ENCODE data around the gene CGB5.
"Not testable (repeated sequence)": the region's sequence is repeated elsewhere in the genome, so short reads cannot be mapped to it uniquely, and the experiment has no call there.

Gene CGB5

DNA sequence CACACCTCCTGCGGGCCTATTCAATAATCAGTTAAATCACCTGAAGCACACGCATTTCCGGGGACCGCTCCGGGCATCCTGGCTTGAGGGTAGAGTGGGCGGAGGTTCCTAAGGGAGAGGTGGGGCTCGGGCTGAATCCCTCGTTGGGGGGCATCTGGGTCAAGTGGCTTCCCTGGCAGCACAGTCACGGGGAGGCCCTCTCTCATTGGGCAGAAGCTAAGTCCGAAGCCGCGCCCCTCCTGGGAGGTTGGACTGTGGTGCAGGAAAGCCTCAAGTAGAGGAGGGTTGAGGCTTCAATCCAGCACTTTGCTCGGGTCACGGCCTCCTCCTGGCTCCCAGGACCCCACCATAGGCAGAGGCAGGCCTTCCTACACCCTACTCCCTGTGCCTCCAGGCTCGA, at the start of gene CGB5:
CGB5 (plus strand) TSS at position 301 of the 400 bp plus-strand sequence. CDS start 362 bp downstream, outside the sequence.
- DNase-seq: not testable (repeated sequence)

- DNase-seq: no peak
These were observed 49.6 kb upstream of the CGB5 start for GRCh38 chr19:48994035-48994386.

DNA sequence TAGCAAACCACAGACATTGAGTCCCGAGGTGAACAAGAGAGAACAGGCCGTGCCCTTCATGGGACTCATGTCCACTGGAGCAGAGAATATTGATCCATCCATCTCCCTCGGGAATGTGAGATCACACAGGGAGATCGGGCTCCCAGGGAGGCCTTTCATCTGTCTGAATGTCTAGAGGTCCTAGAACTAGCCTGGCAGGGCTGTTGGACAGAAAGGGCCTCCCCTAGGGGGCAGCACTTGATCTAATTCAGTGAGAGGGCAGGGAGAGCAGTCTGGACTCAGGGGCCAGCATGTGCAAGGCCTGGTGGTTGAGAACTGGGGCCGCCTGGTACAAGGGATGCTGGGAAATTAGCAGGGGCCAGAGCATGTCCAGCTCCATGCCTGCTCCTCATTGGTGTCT, 45.7 kb upstream of the CGB5 start:
- no peak for DNase-seq

DNA sequence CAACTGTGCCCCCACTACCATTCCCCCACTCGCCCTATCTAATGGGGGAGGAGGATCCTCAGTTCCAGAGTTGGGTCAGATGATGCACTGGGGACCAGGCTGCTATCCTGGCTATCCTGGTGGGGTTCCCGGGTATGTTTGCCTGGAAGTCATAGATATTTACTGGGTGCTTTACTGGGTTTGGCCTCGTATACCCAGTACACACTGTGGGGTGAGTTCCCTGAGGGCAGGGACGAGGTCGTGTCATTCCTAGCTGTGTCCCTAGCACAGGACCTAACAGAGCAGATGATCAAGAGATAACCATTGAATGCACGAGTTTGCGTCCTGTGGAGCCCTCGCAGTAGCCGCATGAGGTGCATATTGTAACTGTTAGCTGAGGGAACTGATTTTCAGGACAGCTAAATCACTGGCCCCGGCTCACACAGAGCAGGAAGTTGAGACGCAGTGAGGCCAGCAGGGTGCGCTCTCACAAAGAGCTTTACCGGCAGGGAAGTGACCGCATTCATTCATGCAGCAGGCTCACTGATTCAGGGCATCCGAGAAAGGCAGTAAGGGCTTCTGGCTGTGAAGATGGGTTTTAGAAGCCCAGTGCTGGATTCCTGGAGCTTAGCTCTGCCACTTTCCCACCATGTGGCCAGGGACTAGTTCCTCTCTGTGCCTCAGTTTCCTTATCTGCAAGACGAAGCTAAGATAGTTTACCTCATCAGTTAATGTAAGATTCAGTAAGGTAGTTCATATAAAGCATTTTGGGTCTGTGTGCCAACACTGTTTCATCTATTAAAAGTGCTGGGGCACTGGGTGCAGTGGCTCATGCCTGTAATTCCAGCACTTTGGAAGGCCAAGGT, 43.9 kb upstream of the CGB5 start:
- DNase-seq: no peak

DNA sequence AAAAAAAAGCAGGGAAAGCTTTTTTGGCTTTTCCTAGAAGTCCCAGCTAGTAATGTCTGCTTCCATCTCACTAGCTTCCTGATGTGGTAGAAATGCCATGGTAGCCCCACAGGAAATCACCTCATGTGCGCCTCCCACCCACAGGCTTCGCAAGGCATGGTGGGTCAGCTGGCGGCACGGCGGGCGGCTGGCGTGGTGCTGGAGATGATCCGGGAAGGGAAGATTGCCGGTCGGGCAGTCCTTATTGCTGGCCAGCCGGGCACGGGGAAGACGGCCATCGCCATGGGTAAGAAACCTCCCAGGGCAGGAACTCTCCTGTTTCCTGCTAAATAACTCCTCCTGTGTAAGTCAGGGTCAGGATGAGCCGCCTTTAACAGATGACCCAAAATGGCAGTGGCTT, 39.5 kb upstream of the CGB5 start:
- DNase-seq: no peak

DNA sequence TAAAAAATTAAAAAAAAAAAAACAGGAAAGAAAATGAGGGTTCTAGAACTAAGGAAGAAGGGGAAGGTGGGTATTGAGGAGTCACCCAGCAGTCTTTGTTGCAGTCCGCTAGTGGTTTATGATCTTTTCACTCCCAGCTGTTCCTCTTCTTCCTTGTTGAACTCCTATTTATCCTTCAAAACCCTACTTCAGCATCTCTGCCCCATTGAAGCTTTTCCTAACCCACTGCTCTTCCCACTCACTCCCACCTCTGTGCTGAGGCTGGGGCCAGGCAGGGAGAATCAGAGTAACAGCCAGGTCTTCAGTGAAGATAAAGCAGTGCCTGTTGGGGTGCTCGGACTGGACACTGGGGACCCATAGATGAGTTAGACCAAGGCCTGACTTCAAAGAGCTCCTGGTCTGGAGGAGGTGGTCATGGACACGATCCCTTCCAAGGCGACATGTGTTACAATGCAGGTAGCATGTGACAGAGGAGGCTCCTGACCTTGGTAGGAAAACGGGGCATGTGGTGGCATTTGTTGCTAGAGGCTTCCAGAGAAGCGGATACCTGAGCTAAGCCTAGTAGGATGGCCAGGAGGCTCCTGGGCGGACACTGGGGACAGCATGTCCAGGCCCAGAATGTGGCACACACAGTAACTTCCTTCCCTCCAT, 38.6 kb upstream of the CGB5 start:
- no peak for DNase-seq

DNA sequence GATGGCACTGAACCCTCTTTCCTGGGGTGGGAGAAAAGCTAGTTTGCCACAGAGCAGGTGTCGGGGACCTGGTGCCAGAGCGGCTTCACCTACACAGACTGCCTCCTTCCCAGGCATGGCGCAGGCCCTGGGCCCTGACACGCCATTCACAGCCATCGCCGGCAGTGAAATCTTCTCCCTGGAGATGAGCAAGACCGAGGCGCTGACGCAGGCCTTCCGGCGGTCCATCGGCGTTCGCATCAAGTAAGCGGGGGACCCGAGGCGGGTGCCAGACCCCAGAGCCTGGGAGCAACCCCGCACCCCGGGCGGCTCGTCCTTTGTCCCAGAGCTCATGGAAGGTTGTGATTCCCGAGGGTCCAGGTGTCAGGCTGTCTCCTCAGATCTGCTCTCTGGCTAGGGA, 36.7 kb upstream of the CGB5 start:
- no peak for DNase-seq

- DNase-seq: no peak
These were observed 33.8 kb upstream of the CGB5 start for GRCh38 chr19:49009828-49010227.

DNA sequence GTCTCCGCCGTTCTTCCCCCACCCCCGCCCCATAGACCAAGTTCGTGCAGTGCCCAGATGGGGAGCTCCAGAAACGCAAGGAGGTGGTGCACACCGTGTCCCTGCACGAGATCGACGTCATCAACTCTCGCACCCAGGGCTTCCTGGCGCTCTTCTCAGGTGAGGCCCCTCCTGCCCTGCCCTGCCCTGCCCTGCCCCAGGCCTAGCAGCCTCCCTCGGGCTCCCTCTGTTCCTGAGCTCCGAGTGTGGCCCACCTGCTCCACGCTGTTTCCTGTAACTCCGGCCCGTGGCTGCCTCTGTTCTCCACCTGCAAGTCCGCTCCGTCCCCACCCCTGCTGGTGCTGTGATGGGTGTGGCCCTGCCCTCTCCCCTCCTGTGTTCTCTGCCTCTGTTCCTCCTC, 33.2 kb upstream of the CGB5 start:
- no peak for DNase-seq

GRCh38 chr19:49011194-49011593, 32.5 kb upstream of the CGB5 start:
- DNase-seq: no peak

DNA sequence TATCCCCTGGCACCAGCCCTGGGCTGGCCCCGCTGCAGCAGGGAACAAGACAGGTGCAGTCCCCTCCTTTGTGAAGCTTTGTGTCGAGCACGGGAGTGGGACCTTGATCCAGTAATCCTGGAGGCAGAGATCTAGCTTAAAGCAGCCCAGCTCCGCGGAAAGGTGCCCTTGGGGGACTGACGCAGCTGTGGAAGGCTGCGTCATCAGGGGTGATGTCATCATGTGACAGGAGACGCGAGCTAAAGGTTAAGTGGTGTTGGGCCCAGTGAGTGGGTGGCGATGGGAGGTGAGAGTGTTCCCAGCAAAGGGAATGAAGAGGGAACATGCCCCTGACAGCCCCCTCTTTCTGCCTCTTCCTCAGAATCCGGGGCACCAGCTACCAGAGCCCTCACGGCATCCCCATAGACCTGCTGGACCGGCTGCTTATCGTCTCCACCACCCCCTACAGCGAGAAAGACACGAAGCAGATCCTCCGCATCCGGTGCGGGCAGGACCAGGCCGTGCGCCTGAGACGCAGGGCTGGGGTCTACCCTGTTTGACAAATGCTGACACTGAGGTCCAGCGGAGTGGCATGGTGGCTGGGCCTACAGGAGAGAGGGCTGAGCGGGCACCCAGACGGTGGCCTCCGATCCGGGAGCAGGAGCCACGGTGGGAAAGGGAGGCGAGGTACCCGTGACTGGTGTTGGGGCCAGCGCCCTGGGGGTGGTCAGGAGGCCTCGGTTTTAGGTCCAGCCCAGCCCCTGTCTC, 29.4 kb upstream of the CGB5 start:
- DNase-seq: no peak

DNA sequence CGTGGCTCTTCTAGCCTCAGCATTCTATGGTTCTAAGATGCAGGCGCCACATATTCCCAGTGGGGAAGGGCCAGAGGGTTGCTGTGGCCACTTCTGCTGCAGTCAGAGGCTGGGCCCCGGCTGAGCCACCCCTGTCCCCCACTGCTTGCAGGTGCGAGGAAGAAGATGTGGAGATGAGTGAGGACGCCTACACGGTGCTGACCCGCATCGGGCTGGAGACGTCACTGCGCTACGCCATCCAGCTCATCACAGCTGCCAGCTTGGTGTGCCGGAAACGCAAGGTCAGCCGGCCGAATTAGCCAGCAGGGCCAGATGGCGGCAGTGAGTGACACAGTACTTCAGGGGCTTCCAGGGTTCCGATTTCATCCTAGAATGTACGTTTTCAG, 28.8 kb upstream of the CGB5 start:
- DNase-seq: no peak

DNA sequence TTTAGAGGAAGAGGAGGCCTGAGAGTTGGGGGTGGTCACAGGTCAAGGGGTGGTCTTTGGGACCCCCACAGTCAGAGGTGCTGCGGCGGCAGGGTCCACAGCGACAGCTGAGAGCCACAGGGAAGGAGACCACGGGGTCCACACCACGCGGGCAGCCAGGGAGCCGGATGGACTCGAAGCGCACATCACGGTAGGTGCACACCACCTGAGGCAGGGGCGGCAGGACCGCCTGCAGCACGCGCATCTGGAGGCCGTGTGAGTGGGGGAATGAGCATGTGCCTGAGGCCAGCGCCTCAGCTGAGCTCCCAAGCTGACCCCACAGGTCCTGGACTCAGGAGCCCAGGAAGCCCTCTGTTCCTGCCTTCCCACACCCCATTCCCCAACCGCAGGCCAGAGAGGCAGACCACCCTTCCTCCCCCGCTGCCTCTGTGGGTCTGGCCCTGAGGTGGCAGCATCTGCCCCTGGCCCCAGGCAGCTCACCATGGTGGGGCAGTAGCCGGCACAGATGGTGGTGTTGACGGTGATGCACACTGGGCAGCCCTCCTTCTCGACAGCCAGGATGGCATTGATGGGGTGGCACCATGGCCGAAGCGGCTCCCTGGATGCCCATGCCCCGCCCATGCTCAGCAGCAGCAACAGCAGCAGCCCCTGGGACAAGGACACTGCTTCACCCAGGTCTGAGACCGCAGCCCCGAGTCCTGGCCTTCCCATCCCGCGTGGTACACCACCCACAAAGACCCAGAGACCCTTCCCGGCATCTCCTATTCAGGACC, 27.4 kb upstream of the CGB5 start:
- no peak for DNase-seq

- DNase-seq: no peak
These were observed 26.5 kb upstream of the CGB5 start, which contains the start of gene LHB for GRCh38 chr19:49017041-49017665. TSS of gene LHB (minus strand) at chr19:49017091. CDS start at chr19:49017081, 10 bp downstream.

DNA sequence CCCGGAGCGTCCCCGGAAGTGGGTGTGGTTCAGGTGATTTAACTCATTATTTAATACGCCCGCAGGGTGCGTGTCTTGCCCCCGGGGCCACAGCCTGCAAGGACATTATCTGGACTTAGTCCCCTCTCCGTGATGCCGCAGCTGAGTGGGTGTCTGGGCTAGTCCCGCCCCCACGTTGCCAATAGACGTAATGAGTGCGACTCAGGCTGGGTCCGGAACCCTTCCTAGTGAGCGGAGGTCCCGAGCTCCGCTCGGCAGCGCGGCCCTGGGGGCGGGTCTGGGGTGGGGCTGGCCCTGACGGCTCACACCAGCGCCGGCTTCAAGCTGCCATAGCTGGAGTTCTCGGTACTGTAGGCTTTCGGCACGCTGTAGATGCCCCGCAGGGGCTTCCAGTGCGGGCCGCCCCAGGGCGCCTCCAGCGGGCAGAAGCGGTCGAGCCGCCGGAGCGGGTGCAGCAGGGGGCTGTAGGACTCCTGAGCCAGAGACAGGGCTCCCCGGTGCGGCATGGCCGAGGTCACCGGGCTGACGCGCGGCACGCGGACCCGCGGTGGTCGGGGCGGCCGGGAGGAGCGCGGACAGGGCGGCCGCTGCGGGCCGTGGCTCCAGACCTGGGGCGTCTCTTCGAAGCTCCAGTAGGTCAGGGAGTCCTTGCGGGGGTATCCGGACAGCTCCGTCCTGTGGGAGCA, 25.8 kb upstream of the CGB5 start:
- DNase-seq: no peak

- DNase-seq: not testable (repeated sequence)
These were observed 25.0 kb upstream of the CGB5 start for GRCh38 chr19:49018388-49019241.

DNA sequence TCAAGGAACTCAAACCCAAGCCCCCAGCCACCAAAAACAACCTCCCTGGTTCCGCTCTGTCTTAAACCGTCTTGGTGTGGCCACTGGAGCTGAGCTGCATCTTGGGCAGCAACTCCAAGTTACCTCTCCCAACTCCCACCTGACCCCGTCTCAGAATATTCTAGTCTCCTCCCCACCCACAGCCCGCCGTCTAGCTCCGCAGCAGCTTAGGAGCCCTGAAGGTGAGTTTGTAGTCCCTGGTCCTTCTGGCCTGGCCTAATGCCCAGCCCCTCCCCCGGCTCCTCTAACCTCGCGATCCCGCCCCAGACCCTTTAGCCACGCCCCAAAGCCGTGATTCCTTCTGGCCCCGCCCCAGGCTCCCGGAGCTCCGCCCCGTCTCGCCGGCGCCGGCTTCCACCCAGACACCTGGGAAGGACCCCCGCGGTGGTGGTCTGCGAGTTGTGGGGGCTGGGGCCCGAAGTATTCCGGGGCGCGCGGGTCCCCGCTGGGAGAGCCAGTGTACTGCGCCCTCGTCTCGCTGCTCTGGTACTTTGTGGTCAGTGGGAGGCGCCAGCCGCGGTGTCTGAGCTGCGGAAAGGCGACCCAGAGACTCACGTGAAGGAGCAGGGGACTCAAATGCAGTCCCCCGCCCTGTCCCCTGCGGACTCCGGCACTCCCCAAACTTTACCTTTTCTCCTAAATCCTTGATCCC, 24.3 kb upstream of the CGB5 start:
- no peak for DNase-seq

DNA sequence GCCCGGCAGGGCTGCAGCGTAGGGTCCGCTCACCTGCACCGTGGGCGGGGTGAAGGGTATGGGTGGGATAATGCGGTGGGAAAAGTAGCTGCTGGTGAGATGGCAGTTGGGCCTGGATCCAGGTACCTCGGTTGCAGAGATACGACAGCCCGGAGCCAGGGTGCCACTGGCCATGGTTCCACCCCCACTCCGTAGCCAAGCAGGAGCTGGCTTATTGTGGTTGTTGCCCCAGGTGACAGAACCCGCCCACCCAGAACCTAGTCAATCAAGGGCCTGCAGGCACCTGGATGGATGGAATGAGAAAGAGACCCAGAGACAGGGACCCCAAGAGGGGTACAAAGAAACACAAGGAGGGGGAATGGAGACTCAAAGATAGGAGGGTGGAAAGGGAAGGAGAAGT, 23.3 kb upstream of the CGB5 start:
- no peak for DNase-seq

DNA sequence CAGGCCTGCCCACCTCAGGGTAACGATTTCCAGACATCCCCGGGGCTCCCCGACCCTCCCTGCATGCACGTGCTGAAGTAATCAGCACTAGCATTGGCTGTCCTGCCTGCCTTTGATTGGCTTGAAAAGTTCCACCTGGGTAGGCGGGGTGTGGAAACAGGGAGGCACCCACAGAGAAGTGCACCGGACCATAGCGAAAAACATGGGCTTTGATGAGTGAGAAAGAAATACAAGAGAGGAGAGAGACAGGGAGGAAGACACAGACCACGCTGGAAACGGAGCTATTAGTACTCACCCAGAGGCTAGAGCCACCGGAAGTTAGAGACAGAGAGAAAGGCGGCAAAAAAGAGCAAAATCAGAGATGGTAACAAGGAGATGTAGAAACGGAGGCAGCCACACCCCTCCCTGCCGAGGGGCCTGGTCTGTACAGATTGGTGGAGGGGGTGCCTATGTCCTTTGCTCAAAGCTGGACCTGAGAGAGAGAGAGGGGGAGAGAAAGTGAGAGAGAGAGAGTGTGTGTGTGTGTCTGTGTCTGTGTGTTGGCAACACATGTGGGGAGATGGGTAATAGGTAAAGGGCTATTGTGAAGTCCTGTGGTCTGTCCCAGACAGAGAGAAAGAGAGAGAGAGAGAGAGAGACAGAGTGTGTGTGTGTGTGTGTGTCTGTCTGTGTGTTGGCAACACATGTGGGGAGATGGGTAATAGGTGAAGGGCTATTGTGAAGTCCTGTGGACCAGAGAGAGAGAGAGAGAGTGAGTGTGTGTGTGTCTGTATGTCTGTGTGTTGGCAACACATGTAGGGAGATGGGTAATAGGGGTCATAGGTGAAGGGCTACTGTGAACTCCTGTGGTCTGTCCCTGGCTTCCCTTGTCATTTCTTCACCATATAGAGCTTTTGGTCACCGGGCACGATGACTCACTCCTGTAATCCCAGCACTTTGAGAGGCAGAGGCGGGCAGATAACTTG, 22.4 kb upstream of the CGB5 start:
- no peak for DNase-seq

Measured in 8988T (cell line).